HCT116 (cell line): ENCODE results near the gene LRRN2. TPM values are rescaled to one million over a fixed set of nuclear protein-coding genes. Genes with fewer than 3 reads are reported as not detected.
A peak's percentile ranks its signal among the peaks of the same experiment; 100 is the strongest.
"Not testable (repeated sequence)": the region's sequence is repeated elsewhere in the genome, so short reads cannot be mapped to it uniquely, and the experiment has no call there.

Experiments
- ATAC-seq: fragments of 200-7000 bp; cut with Tn5 transposase; 2 replicates; pipeline ENCODE4 v1.9.1; 2020; ENCODE audit warnings: mild to moderate bottlenecking, moderate library complexity
- BruUV-seq: library from RNA; stranded (reverse); fragments of 400-500 nt; replicated peaks from 2 replicates; lab custom pipeline; 2021; lab: Mats Ljungman, UMichigan
- CTCF ChIA-PET: fragments of 300-600 bp; sonication (Branson Sonifier 250); formaldehyde crosslinking; loops from one replicate; lab custom pipeline; 2021; ENCODE audit warnings: antibody characterized with exemption; lab: Charles Lee
- POLR2A ChIA-PET: fragments of 300-600, 350-600 bp; sonication (Branson Sonifier 250); formaldehyde crosslinking; loops from one replicate; lab custom pipeline; 2021; ENCODE audit warnings: antibody characterized with exemption; lab: Charles Lee
- RAD21 ChIA-PET, 2 experiments: fragments of 300-600 bp; sonication (Branson Sonifier 250); formaldehyde crosslinking; loops; one replicate each; lab custom pipeline; 2023; ENCODE audit warnings: low total read pairs in 2 of 2; ENCODE audit not compliant: uncharacterized antibody in 2 of 2, unreplicated experiment in 2 of 2, low non-redundant PET in 1 of 2; lab: Charles Lee
- DNase-seq: peaks from one replicate; pipeline ENCODE4 v3.0.0-alpha.2; 2010; ENCODE audit warnings: low read depth, low spot score
- H2AFZ ChIP-seq: fragments of 200-600 bp; shearing (Covaris generic), sonication (generic); 2 replicates; pipeline ENCODE4 v1.6.1; 2017; ENCODE audit warnings: low read depth, mixed run types, mixed read lengths, antibody characterized with exemption, low read length; ENCODE audit not compliant: poor library complexity, severe bottlenecking
- H3K27ac ChIP-seq: 2 replicates; pipeline ENCODE4 v1.5.1; 2012; ENCODE audit warnings: low read depth, low read length
- H3K27me3 ChIP-seq: fragments of 200-600 bp; sonication (generic); 2 replicates; pipeline ENCODE4 v1.6.1; 2016; ENCODE audit warnings: mixed run types, low read length, mixed read lengths; ENCODE audit not compliant: insufficient read depth
- H3K36me3 ChIP-seq, 2 experiments: fragments of 200-500 bp in 1 of 2; fragments of 200-600 bp in 1 of 2; sonication (Bioruptor generic) in 1 of 2; sonication (generic) in 1 of 2; 2 replicates each; pipeline versions ENCODE4 v1.5.1 to v1.6.1; 2014 to 2016; ENCODE audit warnings: low read length in 2 of 2, inconsistent platforms in 1 of 2, mixed read lengths in 1 of 2, mixed run types in 1 of 2; ENCODE audit not compliant: insufficient read depth in 2 of 2, control insufficient read depth in 1 of 2
- H3K4me1 ChIP-seq, 2 experiments: fragments of 200-600 bp in 1 of 2; sonication (generic) in 1 of 2; 2 replicates each; pipeline versions ENCODE4 v1.5.1 to v1.6.1; 2012 to 2017; ENCODE audit warnings: low read length in 2 of 2, inconsistent platforms in 1 of 2, mild to moderate bottlenecking in 1 of 2, mixed read lengths in 1 of 2, mixed run types in 1 of 2, moderate library complexity in 1 of 2; ENCODE audit not compliant: insufficient read depth in 2 of 2, control insufficient read depth in 1 of 2
- H3K4me2 ChIP-seq: fragments of 200-600 bp; sonication (generic); 2 replicates; pipeline ENCODE4 v1.6.1; 2017; ENCODE audit warnings: mixed run types, low read length, mixed read lengths
- H3K4me3 ChIP-seq, 2 experiments: fragments of 200-600 bp in 1 of 2; sonication (generic) in 1 of 2; replicated peaks in 1 of 2; 2 replicates each; pipeline ENCODE4 v1.5.1; 2011 to 2016; ENCODE audit warnings: low read length in 2 of 2, control low read depth in 1 of 2, low read depth in 1 of 2, mild to moderate bottlenecking in 1 of 2, mixed read lengths in 1 of 2, mixed run types in 1 of 2
- H3K79me2 ChIP-seq: fragments of 200-600 bp; sonication (generic); 2 replicates; pipeline ENCODE4 v1.6.1; 2017; ENCODE audit warnings: mild to moderate bottlenecking, mixed run types, low read length, moderate library complexity, mixed read lengths; ENCODE audit not compliant: insufficient read depth
- H3K9ac ChIP-seq: fragments of 200-600 bp; sonication (generic); 2 replicates; pipeline ENCODE4 v1.6.1; 2016; ENCODE audit warnings: low read length, mixed read lengths
- H3K9me2 ChIP-seq: fragments of 200-600 bp; sonication (generic), shearing (Covaris generic); 2 replicates; pipeline ENCODE4 v1.6.1; 2017; ENCODE audit warnings: mixed run types, mild to moderate bottlenecking, moderate library complexity; ENCODE audit not compliant: insufficient read depth
- H3K9me3 ChIP-seq, 2 experiments: fragments of 200-500 bp in 1 of 2; fragments of 200-600 bp in 1 of 2; sonication (Bioruptor generic) in 1 of 2; sonication (generic) in 1 of 2; 2 replicates each; pipeline ENCODE4 v1.6.1; 2014 to 2017; ENCODE audit warnings: low read length in 2 of 2, mixed read lengths in 2 of 2, inconsistent platforms in 1 of 2, low read depth in 1 of 2, mild to moderate bottlenecking in 1 of 2, mixed run types in 1 of 2, moderate library complexity in 1 of 2; ENCODE audit not compliant: control insufficient read depth in 1 of 2, insufficient read depth in 1 of 2
- H4K20me1 ChIP-seq: fragments of 200-600 bp; sonication (generic), shearing (Covaris generic); 2 replicates; pipeline ENCODE4 v1.6.1; 2017; ENCODE audit warnings: mixed run types, mild to moderate bottlenecking, moderate library complexity; ENCODE audit not compliant: insufficient read depth
- CTCF ChIP-seq, 3 experiments: fragments of 200-600 bp in 1 of 3; sonication (generic) in 1 of 3; IDR thresholded peaks in 2 of 3; conservative IDR thresholded peaks in 1 of 3; 2 replicates each; pipeline ENCODE4 v1.5.1; 2012 to 2017; ENCODE audit warnings: low read depth in 2 of 3, low read length in 2 of 3, antibody characterized with exemption in 1 of 3, borderline replicate concordance in 1 of 3, control low read depth in 1 of 3, mild to moderate bottlenecking in 1 of 3, mixed read lengths in 1 of 3, mixed run types in 1 of 3, moderate library complexity in 1 of 3; ENCODE audit not compliant: insufficient read depth in 1 of 3
- EGR1 ChIP-seq: IDR thresholded peaks from 2 replicates; pipeline ENCODE4 v1.6.1; 2012; ENCODE audit warnings: low read depth
- FOSL1 ChIP-seq: IDR thresholded peaks from 2 replicates; pipeline ENCODE4 v1.6.1; 2012; ENCODE audit warnings: low read depth
- POLR2A ChIP-seq: IDR thresholded peaks from 2 replicates; pipeline ENCODE4 v1.7.0; 2011; ENCODE audit warnings: borderline replicate concordance; ENCODE audit not compliant: insufficient read depth, insufficient read length; ENCODE audit errors: extremely low read depth
- RAD21 ChIP-seq: IDR thresholded peaks from 2 replicates; pipeline ENCODE4 v1.6.1; 2012; ENCODE audit warnings: low read depth, mild to moderate bottlenecking
- TCF7L2 ChIP-seq: IDR thresholded peaks from 2 replicates; pipeline ENCODE4 v1.7.0; 2011; ENCODE audit warnings: borderline replicate concordance, inconsistent platforms; ENCODE audit not compliant: insufficient read depth, insufficient read length; ENCODE audit errors: extremely low read depth
- intact Hi-C: fragments of 100-400 bp; cut with micrococcal nuclease; formaldehyde crosslinking; loops from 2 replicates; pipeline ENCODE4 v1.10.0; 2022
- total RNA-seq: library from RNA; stranded (reverse); gene quantifications from one replicate; pipeline ENCODE4 v1.2.1, GENCODE V29; 2021; ENCODE audit not compliant: unreplicated experiment

The LRRN2 gene
- total RNA-seq, 1 experiment from 2014 or later: 3.2 TPM

- H3K9ac ChIP-seq: no peak overlapping the region
- TF ChIP-seq FOSL1 (no peak), CTCF (IDR thresholded peaks at IDR 0.05 in 2 of 3, conservative IDR thresholded peaks at IDR 0.05 in 1 of 3; ENCODE audit: borderline replicate concordance in 1 of 3, insufficient read depth in 1 of 3, low read depth in 2 of 3, low read length in 2 of 3) (peak; percentile 54 to 61 (median 54); a peak in 5 of 6 replicates), EGR1 (no peak), TCF7L2 (no peak), RAD21 (peak; percentile 48), POLR2A (no peak)
- ChIA-PET RAD21 (interaction anchor here in 1 of 2 experiments (0.7 kb wide), 1 partner anchor 71 kb away, joined by 3 read pairs; no protein-coding TSS in a partner anchor), CTCF (interaction anchor here (1.0 to 2.3 kb wide), 5 partner anchors 10 to 115 kb away, joined by 3 to 18 read pairs (median 6); no protein-coding TSS in a partner anchor), POLR2A (no interaction called here)
- H3K27ac ChIP-seq: no peak overlapping the region
- peak; percentile 85 for ATAC-seq
- H3K4me2 ChIP-seq: peak overlapping the region; percentile 18; the same call in 1 of the 2 replicates
- H3K9me2 ChIP-seq: no peaks in the 10 kb centered on the region; the same call in 1 of the 2 replicates
- BruUV-seq: no TSS peak
- no peaks in the 10 kb centered on the region for H3K9me3 ChIP-seq
- H3K4me1 ChIP-seq: peaks cover 2 to 10% of the 10 kb centered on the region in 2 experiments; a peak in 3 of 4 replicates
- H2AFZ ChIP-seq: peak overlapping the region; percentile 90
- H4K20me1 ChIP-seq: no peaks in the 10 kb centered on the region
- intact Hi-C loops: loop anchor here (1.0 kb wide), 1 partner anchor 115 kb away; no protein-coding TSS in a partner anchor
- H3K4me3 ChIP-seq: no peak overlapping the region
- no peaks in the 10 kb centered on the region for H3K36me3 ChIP-seq
- DNase-seq: no peak
- H3K79me2 ChIP-seq: no peaks in the 10 kb centered on the region
- H3K27me3 ChIP-seq: no peaks in the 10 kb centered on the region
Measured at GRCh38 chr1:204692325-204692840, 6.8 kb upstream of the LRRN2 start.

GRCh38 chr1:204691328-204691730 lies 5.8 kb upstream of the LRRN2 start:
- ATAC-seq, H2AFZ ChIP-seq, H3K9me2 ChIP-seq, H4K20me1 ChIP-seq, H3K36me3 ChIP-seq, H3K27ac ChIP-seq, H3K9me3 ChIP-seq, POLR2A ChIA-PET, intact Hi-C loops, H3K9ac ChIP-seq, RAD21 ChIA-PET, DNase-seq, H3K27me3 ChIP-seq, BruUV-seq, H3K4me3 ChIP-seq, H3K79me2 ChIP-seq, H3K4me2 ChIP-seq: not testable (repeated sequence)
- CTCF ChIA-PET: interaction anchor here (2.2 kb wide), 1 partner anchor 116 kb away, joined by 18 read pairs; no protein-coding TSS in a partner anchor
- peaks cover 2 to 10% of the 10 kb centered on the region in 2 experiments; a peak in 3 of 4 replicates for H3K4me1 ChIP-seq
